CD1c-positive myeloid dendritic cell (primary cell): Measurements from ENCODE around the gene SMARCB1.

Experiments
- DNase-seq: peaks from one replicate; pipeline ENCODE4 v3.0.0-alpha.2; 2016; ENCODE audit errors: extremely low spot score

SMARCB1 gene

DNA sequence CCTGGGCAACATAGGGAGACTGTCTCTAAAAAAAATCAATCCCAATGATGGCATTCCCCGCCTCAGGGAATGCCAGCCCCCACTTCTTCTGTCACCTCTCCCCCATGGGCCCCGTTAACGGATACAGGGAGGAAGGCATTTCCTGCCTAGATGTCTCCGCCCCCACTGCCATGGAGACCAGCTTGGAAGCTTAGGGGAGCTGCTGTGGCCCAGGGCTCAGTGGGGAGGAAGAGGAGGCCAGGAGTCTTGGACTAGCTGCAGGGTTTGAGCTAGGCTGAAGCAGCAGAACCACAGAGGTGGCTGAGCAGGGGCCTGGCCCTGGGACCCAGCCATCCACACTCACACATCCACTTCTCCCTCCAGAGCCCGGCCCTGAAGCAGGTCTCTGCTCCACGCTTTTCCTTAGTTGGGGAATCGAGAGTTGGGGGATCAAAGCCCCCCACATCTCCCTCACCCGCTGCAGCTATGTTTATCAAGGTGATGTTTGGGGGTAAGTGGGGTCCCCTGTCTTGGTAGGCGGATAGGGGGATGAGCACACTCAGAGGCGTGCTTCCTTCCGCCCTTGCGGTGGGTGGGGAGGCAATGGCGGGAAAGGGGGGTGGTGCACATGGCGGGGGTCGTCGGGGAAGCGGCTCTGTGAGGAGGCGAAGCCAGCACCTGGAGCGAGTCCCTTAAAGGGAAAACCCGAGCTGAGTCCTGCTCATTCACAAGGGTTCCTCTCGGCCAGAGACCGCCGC, 23.8 kb upstream of the SMARCB1 start, which contains the start of gene C22orf15:
C22orf15 (plus strand) TSS at position 149 of the 737 bp plus-strand sequence; CDS start at position 466, 317 bp downstream.
- no peak for DNase-seq

DNA sequence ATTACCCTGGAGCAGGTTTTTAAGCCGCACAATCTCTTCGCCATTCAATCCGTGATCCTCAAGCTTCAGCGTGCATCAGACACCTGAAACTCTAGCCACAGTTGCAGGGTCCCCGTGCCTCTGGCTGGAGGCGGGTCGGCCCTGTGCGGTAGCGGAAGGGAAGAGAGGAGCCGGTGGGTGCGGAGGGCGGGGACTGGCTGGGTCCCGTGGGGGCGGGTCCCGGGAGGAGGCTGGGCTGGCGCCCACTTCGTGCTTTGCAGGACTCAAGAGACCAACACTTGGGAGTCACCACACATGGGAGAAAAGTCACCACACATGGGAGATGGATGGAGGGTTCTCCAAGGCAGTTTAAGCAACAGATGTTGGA, 23.2 kb upstream of the SMARCB1 start:
- peak; percentile 36 for DNase-seq

DNA sequence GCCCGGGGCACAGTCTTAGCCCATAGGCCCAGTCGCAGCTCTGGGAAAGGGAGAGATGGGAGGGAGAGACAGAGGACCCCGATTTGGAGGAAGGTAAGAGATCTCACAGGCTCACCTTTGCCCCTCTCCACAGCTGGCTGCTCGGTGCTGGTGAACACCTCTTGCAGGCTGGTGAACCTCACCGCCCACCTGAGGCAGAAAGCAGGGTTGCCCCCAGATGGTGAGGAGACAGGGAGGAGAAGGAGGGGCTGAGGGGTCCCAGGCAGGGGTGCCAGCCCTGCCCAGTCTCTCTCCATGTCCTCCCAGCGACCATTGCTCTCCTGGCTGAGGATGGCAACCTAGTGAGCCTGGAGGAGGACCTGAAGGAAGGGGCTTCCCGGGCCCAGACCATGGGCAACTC, 22.8 kb upstream of the SMARCB1 start:
- no peak for DNase-seq

DNA sequence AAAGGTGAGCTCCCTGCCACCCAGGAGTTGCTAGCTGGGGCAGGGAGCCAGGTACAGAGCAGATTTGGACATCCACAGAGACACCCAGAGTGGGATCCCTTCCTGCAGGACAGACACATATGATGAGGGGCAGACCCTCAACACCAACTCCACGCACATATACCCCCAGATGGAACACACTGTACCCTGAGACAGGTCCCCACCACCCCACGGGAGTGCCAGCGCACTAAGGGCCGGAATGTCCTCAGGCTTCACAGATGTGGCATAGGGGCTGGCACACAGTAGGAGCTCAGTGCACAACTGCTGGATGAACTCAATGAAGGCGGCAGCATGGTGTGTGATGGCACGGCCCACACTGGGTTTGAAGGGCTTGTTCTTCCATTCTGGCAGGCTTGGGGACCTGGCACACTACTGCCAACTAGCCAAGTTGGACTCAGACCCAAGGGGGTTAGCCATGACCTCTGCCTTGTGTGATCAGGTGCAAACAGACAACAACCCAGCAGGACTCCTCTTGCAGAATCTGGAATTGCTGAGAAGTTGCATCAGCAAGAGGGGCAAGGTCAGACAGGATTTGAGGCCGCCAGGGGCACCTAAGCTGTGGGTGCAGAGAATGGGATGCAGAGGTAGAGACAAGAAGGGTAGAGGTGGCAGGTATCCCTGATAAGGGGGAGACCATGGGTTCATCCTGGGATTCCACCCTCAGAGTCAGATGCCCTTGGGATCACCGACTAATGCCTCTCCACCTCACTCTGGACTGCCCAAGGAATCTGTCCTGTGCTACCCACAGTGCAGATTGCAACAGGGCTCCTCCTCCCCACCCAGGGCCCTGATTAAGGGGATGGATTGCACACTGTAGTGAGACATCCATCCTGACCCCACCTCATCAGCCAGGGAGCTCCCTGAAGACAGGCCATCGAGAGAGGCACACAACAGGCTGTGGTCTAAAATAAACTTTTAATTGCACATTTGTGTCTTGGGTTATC, 21.6 kb upstream of the SMARCB1 start:
- no peak for DNase-seq

DNA sequence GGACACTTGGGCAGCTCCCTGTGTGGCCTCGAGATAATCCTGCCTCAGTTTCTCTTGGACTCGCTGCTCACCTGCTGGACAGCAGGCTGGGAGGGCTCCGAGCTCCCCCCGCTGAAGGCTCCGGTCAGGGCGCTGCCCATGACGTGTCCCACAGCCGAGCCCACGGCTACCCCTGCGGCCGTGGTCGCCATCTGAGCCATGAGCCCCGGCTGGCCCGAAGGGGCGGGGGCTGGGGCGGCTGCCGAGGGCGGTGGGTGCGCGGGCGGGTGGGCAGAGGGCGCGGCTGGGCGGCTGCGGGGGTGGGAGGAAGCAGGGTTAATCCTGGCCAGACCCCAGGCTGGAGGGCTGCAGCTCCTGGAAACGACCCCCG, 19.5 kb upstream of the SMARCB1 start:
- DNase-seq = no peak

DNA sequence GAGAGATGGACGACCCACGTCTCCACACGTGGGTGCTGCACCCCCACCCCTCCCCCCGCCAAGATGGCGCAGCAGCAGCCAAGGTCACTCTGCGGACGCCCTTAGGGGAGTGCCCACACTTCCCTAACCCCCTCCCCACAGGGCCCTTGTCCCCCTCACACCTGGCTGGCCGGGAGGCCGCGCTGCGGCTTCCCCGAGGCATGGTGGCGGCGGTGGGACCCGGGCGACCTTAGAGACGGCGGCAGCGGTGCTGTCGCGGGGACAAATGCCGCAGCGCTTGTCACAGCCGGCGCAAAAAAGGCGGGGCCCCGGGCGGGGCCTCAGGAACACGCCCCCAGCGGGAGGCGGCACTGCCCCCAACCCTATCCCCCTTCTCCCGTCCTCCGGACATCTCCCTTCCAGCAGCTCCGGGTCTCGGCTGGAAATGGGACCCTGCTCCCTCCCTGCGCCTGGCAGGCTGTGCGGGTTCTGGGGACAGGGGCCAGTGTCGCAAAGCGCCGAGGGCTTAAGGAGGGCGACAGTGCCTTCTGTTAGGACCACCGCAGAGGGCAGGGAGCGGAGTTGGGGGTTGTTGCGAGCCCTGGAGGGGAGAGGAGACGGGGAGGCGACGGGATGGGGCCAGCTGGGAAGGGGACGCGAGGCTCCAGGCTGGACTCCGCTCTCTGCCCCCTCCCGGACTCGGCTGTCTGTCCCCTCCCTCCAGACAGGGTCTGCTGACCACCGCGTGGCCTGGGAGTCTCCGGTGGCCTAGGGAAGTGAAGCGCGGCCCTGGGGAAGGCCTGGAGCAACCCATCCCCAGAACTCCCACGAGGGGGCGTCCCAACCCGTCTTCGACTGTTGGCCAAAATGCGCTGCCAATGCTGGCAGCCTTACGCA, 18.9 kb upstream of the SMARCB1 start, which contains the start of gene CHCHD10:
CHCHD10 (minus strand) TSS at position 300 of the 876 bp plus-strand sequence; CDS start at position 202, 98 bp downstream.
- DNase-seq = peak; percentile 92

DNA sequence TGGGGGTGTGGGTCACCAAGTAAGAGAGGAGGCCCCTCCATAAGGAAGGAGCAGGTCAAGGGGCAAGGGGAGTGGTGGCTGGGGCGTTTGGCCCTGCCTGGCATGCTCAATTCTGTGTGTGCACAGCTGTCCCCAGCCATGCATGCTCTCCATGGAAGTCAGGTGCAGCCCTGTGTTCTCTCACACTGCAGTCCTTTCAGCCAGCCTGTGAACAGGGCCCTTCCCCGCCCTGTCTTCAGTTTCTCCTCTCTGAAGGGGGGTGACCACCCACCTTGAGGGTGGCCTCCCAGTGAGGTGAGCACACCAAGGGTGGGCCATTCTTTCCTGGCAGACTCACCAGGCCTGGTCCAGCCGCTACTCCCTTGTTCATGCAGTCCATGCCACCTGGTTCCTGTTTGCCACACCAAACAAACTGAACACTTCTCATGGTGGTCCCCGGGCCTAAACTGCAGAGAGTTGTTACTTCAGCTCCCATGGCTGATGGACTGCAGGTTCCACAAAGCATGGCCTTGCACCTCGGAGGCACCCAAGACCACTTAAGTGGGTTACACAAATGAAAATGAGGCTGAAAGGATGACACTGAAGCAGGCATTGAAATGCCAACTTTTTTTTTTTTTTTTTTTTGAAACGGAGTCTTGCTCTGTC, 17.3 kb upstream of the SMARCB1 start:
- DNase-seq = no peak

DNA sequence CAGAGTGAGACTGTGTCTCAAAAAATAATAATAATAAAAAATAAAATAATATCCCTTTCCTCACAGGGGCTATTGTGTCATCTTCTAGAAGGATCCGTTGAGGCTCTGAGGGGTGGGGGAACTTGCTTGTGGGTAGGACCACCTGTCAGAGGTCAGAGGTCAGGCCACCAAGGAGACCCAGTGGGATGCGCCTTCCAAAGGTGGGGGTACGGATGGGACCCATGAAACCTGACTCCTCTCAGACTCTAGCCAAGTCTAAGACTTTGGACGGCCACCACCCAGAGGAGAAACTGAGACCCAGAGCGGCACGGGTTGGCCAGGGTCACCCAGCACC, 14.5 kb upstream of the SMARCB1 start:
- DNase-seq = no peak

DNA sequence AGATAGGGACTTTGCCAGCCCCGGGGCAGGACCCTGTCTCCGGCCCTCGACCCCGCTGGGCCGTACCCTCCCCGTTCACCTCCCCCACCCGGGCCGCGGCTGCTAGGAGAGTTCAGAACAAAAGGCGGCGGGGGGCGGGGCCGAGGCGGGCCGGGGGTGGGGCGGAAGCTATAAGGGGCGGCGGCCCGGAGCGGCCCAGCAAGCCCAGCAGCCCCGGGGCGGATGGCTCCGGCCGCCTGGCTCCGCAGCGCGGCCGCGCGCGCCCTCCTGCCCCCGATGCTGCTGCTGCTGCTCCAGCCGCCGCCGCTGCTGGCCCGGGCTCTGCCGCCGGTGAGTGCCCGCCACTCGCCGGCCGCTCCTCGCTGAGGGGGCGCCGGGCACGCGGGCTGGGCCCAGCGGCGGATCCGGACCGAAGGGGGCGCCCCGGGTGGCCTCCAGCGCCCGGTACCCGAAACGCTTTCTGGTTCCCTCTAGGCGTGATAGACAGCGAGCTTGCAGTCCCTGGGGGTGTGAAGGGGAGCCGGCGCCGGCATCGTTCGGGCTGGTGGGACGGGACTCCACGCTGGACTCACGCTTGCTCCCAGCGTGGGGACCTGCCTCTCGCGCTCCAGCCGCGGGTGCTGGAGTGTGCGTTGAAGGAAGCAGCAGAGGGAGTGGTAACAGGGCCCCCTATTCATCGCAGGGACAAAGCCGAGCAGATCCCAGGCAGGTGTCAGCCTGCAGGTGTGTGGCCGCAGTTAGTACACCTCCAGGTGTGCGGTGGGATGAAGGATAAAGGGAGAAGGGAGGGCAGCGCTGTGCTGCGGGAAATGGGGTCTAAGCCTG, 13.9 kb upstream of the SMARCB1 start, which contains the start of gene MMP11:
MMP11 (plus strand) TSS at position 201 of the 825 bp plus-strand sequence; CDS start at position 223, 22 bp downstream.
- peak; percentile 46 for DNase-seq

DNA sequence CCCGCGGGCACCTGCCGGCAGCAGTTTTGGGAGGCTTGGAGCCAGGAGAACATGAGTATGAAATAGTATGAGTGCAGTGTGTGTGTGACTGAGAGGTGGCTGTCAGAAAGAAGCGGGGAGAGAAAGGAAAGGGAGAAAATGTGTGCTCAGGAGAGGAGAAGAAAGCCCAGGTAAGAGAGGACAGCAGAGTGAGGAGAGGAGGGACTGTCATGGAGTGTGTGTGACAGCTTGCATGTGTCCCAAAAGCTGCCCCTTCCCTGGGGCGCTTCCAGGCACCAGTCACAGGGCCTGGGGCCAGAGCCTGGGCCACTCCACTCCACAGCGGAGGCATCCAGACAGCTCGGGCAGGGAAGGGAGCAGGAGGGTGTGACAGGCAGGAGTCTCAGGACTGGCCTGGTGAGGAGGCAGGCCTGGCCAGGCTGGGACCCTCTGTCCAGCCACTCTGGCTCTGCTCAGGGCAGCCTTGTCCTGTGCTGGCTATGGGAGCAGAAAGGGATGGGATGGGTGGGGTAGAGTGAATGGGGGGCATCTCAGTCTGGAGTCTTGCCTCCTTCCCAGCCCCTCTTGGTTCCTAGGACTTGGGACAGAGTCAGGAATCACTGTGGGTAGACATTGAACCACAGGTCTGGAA, 13.2 kb upstream of the SMARCB1 start:
- no peak for DNase-seq

DNA sequence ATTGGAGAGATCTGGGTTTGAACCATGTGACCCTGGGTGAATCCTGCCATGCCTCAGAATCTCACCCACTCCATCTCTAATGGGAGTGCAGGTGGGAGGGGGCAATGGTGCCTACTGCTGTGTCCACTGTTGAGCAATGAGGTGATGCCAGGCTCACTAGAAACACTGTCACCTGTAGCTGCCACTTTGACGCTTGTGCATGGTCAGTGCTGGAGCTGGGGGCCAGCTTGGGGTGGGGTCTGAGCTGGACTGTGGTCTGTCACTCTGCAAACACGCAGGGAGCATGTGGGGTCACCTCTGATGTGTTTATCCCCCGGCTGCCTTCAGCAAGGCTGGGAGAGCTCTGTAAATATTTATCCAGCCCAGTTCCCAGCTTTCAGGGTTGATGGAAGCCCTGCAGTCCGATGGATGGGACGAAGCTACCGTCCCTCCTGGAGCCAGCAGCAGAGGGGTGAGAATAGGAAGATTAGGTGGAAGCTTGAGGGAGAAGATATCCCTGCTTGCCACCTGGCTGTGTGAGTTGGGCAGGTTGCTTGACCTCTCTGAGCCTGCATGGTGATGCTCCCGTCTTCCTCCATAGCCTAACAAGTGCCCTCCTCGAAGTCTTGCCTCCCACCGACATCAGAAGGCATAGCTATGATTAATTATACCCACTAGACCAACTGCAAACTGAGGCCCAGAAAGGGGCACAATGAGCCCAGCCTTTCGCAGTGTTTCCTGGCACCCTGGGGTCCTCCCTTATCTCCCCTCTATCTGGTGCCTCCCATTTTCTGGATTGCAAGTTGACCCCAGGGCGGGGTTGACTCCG, 12.4 kb upstream of the SMARCB1 start:
- no peak for DNase-seq

DNA sequence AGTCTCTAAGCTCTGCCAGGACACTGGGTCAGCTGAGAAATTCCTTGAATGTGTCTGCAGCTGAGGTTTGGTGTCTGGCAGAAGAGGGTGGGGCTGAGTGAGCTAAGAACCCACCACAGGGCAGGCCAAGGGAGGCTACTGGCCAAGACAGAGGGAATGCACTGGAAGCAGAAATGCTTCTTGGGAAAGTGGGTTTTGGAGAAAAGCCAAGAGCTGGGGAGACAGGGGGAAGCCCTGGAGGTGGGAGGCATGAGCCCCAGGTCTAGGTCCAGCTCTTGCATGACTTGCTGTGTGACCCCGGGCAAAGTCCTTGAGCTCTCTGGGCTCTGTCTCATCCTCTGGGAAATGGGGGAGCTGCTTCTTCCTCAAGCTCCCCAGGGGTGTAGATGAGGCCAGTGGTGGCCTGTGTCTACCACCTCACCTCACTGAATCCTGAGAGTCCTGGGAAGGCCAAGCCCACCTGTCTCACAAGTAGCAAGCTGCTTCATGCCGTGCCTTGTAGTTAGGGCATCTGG, 11.8 kb upstream of the SMARCB1 start:
- DNase-seq = no peak

DNA sequence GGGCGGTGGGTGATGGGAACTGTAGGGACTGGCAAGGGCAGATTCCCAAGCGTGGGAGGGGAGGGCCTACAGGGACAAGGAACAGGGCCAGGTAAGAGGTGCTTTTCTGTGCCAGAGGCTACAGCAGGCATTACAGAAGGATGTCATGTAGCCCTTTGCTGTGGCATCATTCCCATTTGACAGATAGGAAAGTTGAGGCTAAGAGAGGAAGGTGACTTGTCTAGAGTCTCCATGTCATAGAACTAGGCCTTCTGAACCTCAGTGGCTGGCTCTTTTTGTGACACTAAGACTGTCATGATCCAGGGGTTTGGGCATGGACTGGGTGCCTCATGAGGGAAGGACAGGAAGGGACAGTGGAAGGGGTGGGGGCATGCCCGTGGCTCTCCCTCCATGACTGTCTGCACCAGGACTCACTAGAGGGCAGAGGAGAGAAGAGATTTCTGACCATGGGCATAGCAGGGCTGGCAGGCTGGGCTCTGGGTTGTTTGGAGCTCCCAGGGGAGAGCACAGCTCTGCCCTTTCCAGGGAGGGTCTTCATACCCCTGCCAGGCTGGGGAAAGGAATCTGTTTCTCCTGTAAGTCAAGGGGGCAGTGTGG, 10.9 kb upstream of the SMARCB1 start:
- DNase-seq = no peak

DNA sequence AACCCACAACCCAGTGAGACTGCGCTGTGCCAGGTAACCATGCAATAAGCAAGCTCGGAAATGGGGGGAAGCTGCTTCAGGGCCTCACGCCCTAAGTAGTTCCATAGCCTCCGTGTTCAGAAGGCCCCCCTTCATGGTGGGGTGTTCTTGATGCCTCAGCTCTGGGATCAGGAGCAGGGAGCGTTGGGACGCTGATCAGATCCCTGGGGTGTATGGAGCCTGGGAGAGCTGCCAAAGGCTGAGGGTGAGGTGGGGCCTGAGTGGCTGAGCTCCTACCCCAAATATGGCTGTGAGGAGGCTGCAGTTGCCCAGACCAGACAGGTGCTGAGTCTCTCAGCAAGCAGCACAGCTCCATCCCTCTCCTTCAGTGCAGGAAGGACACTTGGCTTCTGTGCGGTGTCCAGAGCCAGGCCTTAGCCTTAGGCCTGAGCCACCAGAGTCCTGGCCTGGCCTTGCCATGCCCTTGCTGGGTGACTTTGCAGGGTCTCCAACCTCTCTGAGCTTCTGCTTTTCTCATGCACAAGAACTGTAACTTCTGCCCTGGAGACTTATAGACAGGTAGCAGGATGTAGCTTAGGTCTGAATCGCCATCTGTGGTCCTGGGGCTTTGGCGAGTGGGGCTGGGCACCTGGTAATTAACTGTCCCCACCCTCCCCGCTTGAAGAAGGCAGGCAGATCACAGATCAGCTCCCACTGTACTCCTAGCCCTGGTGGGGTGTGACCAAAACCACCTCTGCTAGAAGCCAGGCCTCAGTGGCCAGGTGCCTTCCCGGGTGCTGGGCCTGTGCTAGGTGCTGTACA, 8.8 kb upstream of the SMARCB1 start:
- no peak for DNase-seq

DNA sequence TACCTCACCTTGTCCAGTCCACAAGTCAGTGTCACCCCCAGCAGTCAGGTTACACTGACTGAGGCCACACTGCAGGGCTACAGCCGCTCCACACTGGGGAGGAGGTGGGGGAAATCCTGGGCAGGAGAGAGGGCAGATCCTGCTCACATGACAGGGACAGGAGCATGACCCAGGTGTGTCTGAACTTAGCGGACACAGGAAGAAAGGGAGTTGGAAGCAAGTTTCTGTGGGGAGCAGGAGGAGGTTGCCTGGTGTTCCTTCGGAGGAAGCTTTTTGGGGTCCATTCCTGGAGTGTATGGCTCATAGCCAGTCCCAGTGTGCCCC, 8.2 kb upstream of the SMARCB1 start:
- DNase-seq = no peak

DNA sequence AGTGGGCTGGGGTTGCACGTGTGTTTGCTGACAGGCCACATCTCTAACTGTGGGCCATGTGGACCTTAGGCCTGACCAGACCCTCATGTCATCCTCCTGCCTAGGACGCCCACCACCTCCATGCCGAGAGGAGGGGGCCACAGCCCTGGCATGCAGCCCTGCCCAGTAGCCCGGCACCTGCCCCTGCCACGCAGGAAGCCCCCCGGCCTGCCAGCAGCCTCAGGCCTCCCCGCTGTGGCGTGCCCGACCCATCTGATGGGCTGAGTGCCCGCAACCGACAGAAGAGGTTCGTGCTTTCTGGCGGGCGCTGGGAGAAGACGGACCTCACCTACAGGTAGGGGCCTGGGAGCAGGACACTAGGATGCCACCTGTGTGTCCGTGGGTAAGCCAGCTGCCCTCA, 7.7 kb upstream of the SMARCB1 start:
- no peak for DNase-seq

DNA sequence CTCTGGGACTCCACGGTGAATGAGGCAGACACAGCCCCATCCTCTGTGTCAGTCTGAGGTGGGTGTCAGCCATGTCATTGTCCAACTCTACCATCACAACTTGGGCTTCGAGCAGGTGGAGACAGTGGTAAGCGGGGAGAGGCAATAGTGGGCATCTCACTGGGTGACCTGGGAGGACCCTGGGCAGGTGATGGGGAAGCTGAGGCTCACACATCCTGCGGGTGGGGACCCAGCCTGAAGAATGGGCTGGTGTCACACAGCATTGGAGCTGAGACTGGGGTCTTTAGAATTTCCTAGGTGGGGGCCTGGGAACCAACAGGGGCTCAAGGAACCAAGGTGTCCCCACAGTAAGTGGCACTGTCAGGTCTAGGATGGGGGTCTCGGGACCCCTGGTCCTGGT, 7.0 kb upstream of the SMARCB1 start:
- no peak for DNase-seq
